ENCODE data around the gene CHN2. TPM values are rescaled to one million over a fixed set of nuclear protein-coding genes. Genes with fewer than 3 reads are reported as not detected.

The CHN2 gene
- total RNA-seq, 2 experiments from 2014 or later: 2.1 to 3.5 TPM

DNA sequence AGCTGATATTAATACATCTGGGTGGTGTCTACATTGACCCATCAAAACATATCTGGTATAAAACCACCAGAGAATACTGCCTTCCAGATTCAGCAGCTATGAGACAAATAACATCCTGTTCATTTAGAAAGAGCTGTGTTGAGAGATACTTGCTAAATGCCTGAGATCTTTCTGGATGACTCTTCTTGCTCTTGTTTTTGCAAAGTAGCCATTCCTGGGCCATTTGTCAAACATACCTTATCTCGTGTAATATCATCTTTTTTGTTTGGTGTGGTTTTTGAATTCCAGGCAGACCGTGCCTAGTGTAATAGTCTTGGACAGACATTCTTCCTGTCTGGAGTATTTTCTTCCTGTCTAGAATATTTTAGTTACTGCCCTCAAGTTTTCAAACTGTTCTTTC lies 294.4 kb downstream of the CHN2 start:
- ChIA-PET POLR2A (no interaction called here), CTCF (no interaction called here)
- Histone ChIP-seq H3K4me1 (ENCODE audit: insufficient read depth, low read length) (no peaks in the 10 kb centered on the region), H3K27ac (ENCODE audit: low read depth in 1 of 2, low read length in 2 of 2) (no peak overlapping the region), H3K4me3 (ENCODE audit: low read length) (no peak overlapping the region), H3K9me3 (ENCODE audit: control insufficient read depth in 1 of 2, insufficient read depth in 1 of 2, low read length in 2 of 2) (no peaks in the 10 kb centered on the region), H3K27me3 (ENCODE audit: control insufficient read depth in 1 of 2, insufficient read depth in 2 of 2, low read length in 2 of 2) (no peaks in the 10 kb centered on the region), H3K36me3 (ENCODE audit: insufficient read depth, low read length) (no peaks in the 10 kb centered on the region)
- Mint-ChIP-seq H3K9me3 (no peaks in the 10 kb centered on the region), H3K27ac (no peak overlapping the region), H3K27me3 (no peaks in the 10 kb centered on the region), H3K4me1 (ENCODE audit: low read depth) (no peaks in the 10 kb centered on the region), H3K36me3 (ENCODE audit: low read depth) (no peaks in the 10 kb centered on the region), H3K4me3 (no peak overlapping the region)
- DNase-seq: no peak
- no peak for TF ChIP-seq CTCF (IDR thresholded peaks at IDR 0.05)
- intact Hi-C loops (cut with DNase I, micrococcal nuclease): no loop called here
- no peak for ATAC-seq (ENCODE audit: poor library complexity)

GRCh38 chr7:29490094-29490607 lies 295.6 kb downstream of the CHN2 start:
- Histone ChIP-seq H3K4me1 (ENCODE audit: insufficient read depth, low read length) (no peaks in the 10 kb centered on the region), H3K27me3 (ENCODE audit: control insufficient read depth in 1 of 2, insufficient read depth in 2 of 2, low read length in 2 of 2) (no peaks in the 10 kb centered on the region), H3K27ac (ENCODE audit: low read depth in 1 of 2, low read length in 2 of 2) (no peak overlapping the region), H3K9me3 (ENCODE audit: control insufficient read depth in 1 of 2, insufficient read depth in 1 of 2, low read length in 2 of 2) (no peaks in the 10 kb centered on the region), H3K4me3 (ENCODE audit: low read length) (no peak overlapping the region), H3K36me3 (ENCODE audit: insufficient read depth, low read length) (no peaks in the 10 kb centered on the region)
- H3K4me3 Mint-ChIP-seq: no peak overlapping the region
- no peak overlapping the region for H3K27ac Mint-ChIP-seq
- intact Hi-C loops (cut with DNase I, micrococcal nuclease): no loop called here
- no peaks in the 10 kb centered on the region for H3K9me3 Mint-ChIP-seq
- ATAC-seq (ENCODE audit: poor library complexity) (no peak), DNase-seq (no peak)
- H3K27me3 Mint-ChIP-seq: no peaks in the 10 kb centered on the region
- no peaks in the 10 kb centered on the region for H3K36me3 Mint-ChIP-seq (ENCODE audit: low read depth)
- TF ChIP-seq CTCF (IDR thresholded peaks at IDR 0.05): no peak
- CTCF ChIA-PET: no interaction called here
- POLR2A ChIA-PET: no interaction called here
- no peaks in the 10 kb centered on the region for H3K4me1 Mint-ChIP-seq (ENCODE audit: low read depth)

DNA sequence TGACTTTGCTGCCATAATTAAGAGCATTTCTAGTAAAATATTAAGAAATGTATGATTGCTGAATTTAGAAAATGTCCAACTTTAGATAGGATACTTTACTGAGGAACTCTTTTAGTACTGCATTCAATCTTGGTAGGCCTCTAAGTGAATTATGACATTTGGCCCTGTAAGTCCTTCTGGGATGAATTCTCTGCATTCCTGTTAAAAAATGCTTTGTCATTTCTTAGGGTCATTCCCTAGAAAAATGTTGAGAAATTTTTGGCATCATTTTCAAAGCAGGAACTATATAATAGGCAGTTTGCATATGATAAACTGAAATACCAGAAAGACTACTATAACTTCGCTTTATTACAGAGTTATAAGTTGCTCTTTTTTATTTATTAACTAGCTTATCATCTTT lies 299.8 kb downstream of the CHN2 start:
- Mint-ChIP-seq H3K9me3 (no peaks in the 10 kb centered on the region), H3K36me3 (ENCODE audit: low read depth) (no peaks in the 10 kb centered on the region), H3K27me3 (no peaks in the 10 kb centered on the region), H3K27ac (no peak overlapping the region), H3K4me1 (ENCODE audit: low read depth) (no peaks in the 10 kb centered on the region), H3K4me3 (no peak overlapping the region)
- ATAC-seq (ENCODE audit: poor library complexity) (no peak), DNase-seq (no peak)
- Histone ChIP-seq H3K36me3 (ENCODE audit: insufficient read depth, low read length) (no peaks in the 10 kb centered on the region), H3K27me3 (ENCODE audit: control insufficient read depth in 1 of 2, insufficient read depth in 2 of 2, low read length in 2 of 2) (no peaks in the 10 kb centered on the region), H3K4me1 (ENCODE audit: insufficient read depth, low read length) (no peaks in the 10 kb centered on the region), H3K4me3 (ENCODE audit: low read length) (no peak overlapping the region), H3K9me3 (ENCODE audit: control insufficient read depth in 1 of 2, insufficient read depth in 1 of 2, low read length in 2 of 2) (no peaks in the 10 kb centered on the region), H3K27ac (ENCODE audit: low read depth in 1 of 2, low read length in 2 of 2) (no peak overlapping the region)
- ChIA-PET CTCF (no interaction called here), POLR2A (no interaction called here)
- intact Hi-C loops (cut with DNase I, micrococcal nuclease): no loop called here
- TF ChIP-seq CTCF (IDR thresholded peaks at IDR 0.05): no peak

Data from CD4-positive, alpha-beta T cell (primary cell).